ENCODE measurements around the gene CFDP1.

Gene CFDP1

DNA sequence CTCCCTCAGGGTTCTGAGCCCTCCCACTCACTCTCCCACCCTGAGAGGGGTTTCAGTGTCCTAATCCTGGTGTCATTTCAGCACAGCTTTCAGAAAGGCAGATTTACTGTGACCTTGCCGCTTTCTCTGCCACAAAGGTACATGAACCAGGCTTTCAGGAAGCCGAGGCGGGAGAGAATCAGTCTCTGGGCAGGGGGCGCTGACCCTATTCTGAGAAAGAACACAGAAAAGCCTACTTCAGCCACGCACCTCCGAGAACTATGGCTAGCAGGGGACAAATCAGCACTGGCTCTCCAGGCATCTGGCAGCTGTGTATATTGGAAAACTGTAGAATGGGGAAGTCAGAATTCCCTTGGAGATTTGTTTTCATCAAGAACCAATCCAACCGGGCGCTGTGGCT lies 124.1 kb downstream of the CFDP1 start:
- no peak overlapping the region for H3K4me3 ChIP-seq (ENCODE audit: low read length)
- H3K36me3 ChIP-seq (ENCODE audit: insufficient read depth, low read depth, low read length), result peaks cover 21% of the 10 kb centered on the region
- H3K9ac ChIP-seq (ENCODE audit: low read depth, low read length), result no peak overlapping the region
- 0 out of 2 replicates have a peak, but pooled peaks cover 2% of the 10 kb centered on the region for H3K4me1 ChIP-seq (ENCODE audit: insufficient read depth, low read length)
- H3K27ac ChIP-seq (ENCODE audit: low read length), result no peak overlapping the region
- no peaks in the 10 kb centered on the region for H3K27me3 ChIP-seq (ENCODE audit: insufficient read depth, low read length)
- H3K9me3 ChIP-seq (ENCODE audit: insufficient read depth, low read depth, low read length), result no peaks in the 10 kb centered on the region

DNA sequence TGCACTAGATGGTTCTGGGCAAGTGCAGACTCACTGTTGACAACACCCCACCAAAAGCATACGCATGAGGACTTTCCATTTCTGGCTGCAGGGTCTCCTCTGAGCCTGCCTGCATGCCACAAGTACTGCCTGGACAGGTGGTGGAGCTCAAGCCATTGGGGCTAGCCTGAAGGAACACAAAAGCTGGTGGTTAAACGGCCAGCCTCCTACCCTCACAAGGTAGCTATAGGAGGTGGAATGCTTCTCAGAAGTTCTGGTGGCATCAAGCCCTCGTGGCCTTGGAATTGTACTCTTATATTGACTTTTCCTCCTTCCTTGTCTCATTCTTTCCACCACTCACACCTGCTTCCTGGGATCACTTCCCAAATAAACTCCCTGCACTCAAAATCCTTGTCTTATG lies 125.3 kb downstream of the CFDP1 start:
- peaks cover 26% of the 10 kb centered on the region for H3K36me3 ChIP-seq (ENCODE audit: insufficient read depth, low read depth, low read length)
- no peak overlapping the region for H3K4me3 ChIP-seq (ENCODE audit: low read length)
- H3K4me1 ChIP-seq (ENCODE audit: insufficient read depth, low read length), result 0 out of 2 replicates have a peak, but pooled peaks cover 2% of the 10 kb centered on the region
- H3K9me3 ChIP-seq (ENCODE audit: insufficient read depth, low read depth, low read length), result no peaks in the 10 kb centered on the region
- no peak overlapping the region for H3K27ac ChIP-seq (ENCODE audit: low read length)
- no peaks in the 10 kb centered on the region for H3K27me3 ChIP-seq (ENCODE audit: insufficient read depth, low read length)
- no peak overlapping the region for H3K9ac ChIP-seq (ENCODE audit: low read depth, low read length)

DNA sequence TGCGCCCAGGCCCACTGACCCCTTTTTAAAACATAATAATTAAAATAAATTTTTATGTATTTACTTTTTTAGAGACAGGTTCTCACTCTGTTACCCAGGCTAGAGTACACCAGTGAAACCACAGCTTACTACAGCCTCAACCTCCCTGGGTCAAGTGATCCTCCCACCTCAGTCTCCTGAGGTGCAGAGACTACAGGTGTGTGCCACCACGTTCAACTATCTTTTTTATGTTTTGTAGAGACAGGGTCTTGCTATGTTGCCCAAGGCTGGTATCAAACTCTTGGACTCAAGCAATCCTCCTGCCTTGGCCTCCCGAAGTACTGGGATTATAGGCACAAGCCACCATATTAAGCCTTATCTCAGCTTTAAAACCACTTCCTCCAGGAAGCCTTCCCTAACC lies 125.8 kb downstream of the CFDP1 start:
- H3K36me3 ChIP-seq (ENCODE audit: insufficient read depth, low read depth, low read length), result peaks cover 28% of the 10 kb centered on the region
- no peaks in the 10 kb centered on the region for H3K27me3 ChIP-seq (ENCODE audit: insufficient read depth, low read length)
- H3K4me3 ChIP-seq (ENCODE audit: low read length), result no peak overlapping the region
- no peaks in the 10 kb centered on the region for H3K9me3 ChIP-seq (ENCODE audit: insufficient read depth, low read depth, low read length)
- H3K4me1 ChIP-seq (ENCODE audit: insufficient read depth, low read length), result 0 out of 2 replicates have a peak, but pooled peaks cover 2% of the 10 kb centered on the region
- H3K9ac ChIP-seq (ENCODE audit: low read depth, low read length), result no peak overlapping the region
- no peak overlapping the region for H3K27ac ChIP-seq (ENCODE audit: low read length)

DNA sequence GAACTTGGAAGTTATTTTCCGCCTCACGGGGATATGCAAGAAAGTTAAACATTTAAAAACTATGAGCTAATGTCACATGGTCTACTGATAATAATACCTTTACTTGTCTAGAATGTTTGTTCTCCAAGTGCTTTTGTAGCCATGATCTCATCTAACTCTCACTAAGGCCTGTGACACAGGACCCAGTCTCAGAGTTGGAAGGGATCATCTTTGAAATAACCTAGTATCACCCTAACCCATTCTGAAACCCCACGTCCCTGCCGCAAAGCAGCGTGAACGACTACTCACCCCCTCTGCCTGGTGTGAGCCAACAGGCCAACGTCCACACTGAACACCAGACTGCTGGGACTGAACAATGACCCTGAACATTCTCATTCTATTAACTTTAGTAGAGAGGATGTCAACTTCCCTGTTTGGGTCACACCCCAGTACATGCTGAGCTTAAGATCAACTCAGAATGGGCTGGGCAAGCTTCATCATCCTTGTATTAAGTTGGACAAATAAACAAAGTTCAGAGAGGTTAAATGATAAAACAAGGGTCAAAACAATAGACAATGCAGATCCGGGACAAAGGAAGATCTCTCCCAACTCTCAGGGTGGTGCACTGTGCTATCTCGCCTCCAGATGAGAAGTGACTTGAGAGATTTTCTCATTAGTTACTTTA lies 127.1 kb downstream of the CFDP1 start:
- Histone ChIP-seq H3K36me3 (ENCODE audit: insufficient read depth, low read depth, low read length) (peaks cover 40% of the 10 kb centered on the region), H3K9me3 (ENCODE audit: insufficient read depth, low read depth, low read length) (no peaks in the 10 kb centered on the region), H3K4me3 (ENCODE audit: low read length) (no peak overlapping the region), H3K9ac (ENCODE audit: low read depth, low read length) (no peak overlapping the region; the same call in 1 of the 2 replicates), H3K27ac (ENCODE audit: low read length) (no peak overlapping the region), H3K4me1 (ENCODE audit: insufficient read depth, low read length) (0 out of 2 replicates have a peak, but pooled peaks cover 2% of the 10 kb centered on the region), H3K27me3 (ENCODE audit: insufficient read depth, low read length) (no peaks in the 10 kb centered on the region)

DNA sequence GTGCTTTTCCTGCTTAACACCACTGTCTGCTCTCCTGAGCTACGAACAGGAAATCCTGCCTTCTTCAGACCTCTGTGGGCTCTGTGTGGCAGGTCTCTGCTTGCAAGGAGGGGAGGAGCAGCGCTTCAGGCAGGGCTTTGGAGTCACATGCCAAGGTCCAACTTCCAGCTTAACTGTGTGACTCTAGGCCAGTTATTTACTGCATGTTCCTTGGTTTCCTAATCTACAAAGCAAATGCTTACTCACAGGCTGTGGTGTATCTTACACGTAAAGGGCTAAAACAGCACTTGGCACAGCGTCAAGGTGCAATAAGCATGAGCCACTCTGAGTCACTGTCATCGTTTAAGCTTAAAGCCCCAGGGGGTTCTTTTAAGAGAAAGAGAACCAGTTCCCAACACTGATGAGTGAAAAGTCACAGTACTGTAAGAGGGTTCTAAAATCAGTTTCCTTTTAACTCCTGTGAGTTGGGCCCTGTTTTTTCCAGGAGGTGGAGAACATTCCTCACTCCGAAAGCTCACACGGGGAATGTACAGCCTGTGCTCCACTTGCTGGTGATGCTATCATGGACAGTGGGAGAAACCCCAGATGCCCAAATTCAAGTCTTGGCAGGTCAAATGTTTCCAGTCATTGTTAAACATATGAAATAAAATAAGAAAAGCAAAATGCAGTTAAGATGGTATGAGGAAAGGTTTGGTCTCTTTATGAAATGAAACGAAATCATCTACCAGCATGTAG lies 127.8 kb downstream of the CFDP1 start:
- 0 out of 2 replicates have a peak, but pooled peaks cover 2% of the 10 kb centered on the region for H3K4me1 ChIP-seq (ENCODE audit: insufficient read depth, low read length)
- peaks cover 48% of the 10 kb centered on the region for H3K36me3 ChIP-seq (ENCODE audit: insufficient read depth, low read depth, low read length)
- H3K27me3 ChIP-seq (ENCODE audit: insufficient read depth, low read length), result no peaks in the 10 kb centered on the region
- no peak overlapping the region; the same call in 1 of the 2 replicates for H3K9ac ChIP-seq (ENCODE audit: low read depth, low read length)
- H3K27ac ChIP-seq (ENCODE audit: low read length), result no peak overlapping the region
- H3K4me3 ChIP-seq (ENCODE audit: low read length), result no peak overlapping the region
- no peaks in the 10 kb centered on the region for H3K9me3 ChIP-seq (ENCODE audit: insufficient read depth, low read depth, low read length)

DNA sequence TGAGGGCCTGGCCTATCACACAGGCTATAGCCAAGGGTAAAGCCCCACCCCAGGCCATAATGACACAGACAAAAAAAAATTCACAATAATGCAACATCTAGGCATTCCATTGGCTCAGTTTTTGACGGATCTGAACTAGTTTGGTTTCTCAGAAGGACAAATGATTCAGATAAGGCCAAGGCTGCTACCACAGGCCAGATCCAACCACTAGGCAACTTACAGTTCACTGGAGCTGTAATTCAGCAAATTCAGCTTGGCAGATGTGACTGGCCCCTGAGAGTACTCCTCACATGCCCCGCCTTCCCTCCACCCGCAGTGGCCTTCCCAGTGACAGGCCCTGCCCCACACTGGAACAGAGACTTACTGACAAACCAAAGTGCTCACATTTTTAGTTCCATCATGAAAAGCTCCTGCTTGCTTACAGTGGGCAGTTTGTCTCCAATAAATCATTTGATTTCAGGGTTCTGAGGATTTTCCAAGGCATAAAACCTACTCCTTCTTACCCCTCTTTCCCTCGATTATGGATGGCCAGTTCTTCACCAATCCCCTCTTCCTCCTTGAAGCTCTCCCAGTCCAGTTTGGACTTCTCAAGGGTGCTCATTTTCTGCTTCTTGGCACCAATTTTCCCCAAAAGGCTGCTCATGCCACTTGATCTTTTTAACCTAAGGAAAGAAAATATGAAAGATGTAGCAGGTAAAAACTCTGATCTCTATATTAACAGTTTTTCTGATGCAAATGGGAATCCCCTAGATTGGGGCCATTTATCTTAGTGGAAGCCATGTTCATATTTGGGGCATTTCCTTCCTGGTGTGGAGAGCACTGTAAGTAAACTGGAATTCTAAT lies 128.6 kb downstream of the CFDP1 start:
- Histone ChIP-seq H3K9me3 (ENCODE audit: insufficient read depth, low read depth, low read length) (no peaks in the 10 kb centered on the region), H3K27ac (ENCODE audit: low read length) (no peak overlapping the region), H3K27me3 (ENCODE audit: insufficient read depth, low read length) (no peaks in the 10 kb centered on the region), H3K36me3 (ENCODE audit: insufficient read depth, low read depth, low read length) (peaks cover 54% of the 10 kb centered on the region), H3K9ac (ENCODE audit: low read depth, low read length) (no peak overlapping the region), H3K4me3 (ENCODE audit: low read length) (no peak overlapping the region), H3K4me1 (ENCODE audit: insufficient read depth, low read length) (0 out of 2 replicates have a peak, but pooled peaks cover 2% of the 10 kb centered on the region)

DNA sequence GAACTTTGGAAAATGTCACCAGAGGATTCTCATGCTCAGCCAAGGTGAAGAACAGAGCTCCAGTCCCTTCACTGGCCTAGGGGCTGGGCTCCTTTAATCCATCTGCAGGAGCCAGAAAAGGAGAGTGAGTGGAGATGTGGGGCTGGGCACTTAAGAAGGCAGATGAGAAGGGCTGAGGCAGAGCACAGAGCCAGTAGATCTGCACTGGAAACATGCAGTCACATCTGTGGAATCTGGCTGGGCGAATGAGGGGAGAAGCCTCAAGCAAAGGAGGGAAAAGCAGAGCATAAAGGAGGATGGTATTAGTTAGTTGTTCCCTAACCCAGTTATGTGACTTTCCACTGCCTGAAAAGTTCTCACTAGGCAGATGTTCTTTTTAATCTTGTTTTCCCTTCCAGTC lies 131.5 kb downstream of the CFDP1 start:
- Histone ChIP-seq H3K36me3 (ENCODE audit: insufficient read depth, low read depth, low read length) (peaks cover 76% of the 10 kb centered on the region), H3K9ac (ENCODE audit: low read depth, low read length) (no peak overlapping the region), H3K9me3 (ENCODE audit: insufficient read depth, low read depth, low read length) (no peaks in the 10 kb centered on the region), H3K27me3 (ENCODE audit: insufficient read depth, low read length) (no peaks in the 10 kb centered on the region), H3K4me3 (ENCODE audit: low read length) (no peak overlapping the region), H3K27ac (ENCODE audit: low read length) (no peak overlapping the region), H3K4me1 (ENCODE audit: insufficient read depth, low read length) (0 out of 2 replicates have a peak, but pooled peaks cover 2% of the 10 kb centered on the region)

DNA sequence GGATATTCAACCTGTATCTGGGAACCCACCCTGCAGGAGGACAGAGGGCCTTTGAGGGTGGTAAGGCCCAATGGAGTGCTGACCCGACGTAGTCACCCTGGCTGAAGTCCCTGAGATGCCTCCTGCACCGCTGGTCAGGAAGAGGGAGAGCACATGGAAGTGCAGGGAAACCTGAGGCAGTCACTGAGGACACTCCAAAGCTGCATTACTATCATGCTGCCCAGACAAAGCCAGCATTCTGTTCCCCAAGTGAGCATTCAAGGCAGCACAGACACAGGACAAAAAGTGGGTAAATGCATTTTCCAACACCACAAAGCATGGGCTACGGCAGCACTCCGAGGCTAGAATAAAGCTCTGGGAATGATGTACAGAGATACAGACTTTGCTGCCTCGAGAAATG lies 135.0 kb downstream of the CFDP1 start:
- no peaks in the 10 kb centered on the region for H3K4me1 ChIP-seq (ENCODE audit: insufficient read depth, low read length)
- no peaks in the 10 kb centered on the region for H3K9me3 ChIP-seq (ENCODE audit: insufficient read depth, low read depth, low read length)
- peaks cover 77% of the 10 kb centered on the region for H3K36me3 ChIP-seq (ENCODE audit: insufficient read depth, low read depth, low read length)
- H3K9ac ChIP-seq (ENCODE audit: low read depth, low read length), result no peak overlapping the region
- H3K27ac ChIP-seq (ENCODE audit: low read length), result no peak overlapping the region
- H3K27me3 ChIP-seq (ENCODE audit: insufficient read depth, low read length), result no peaks in the 10 kb centered on the region
- H3K4me3 ChIP-seq (ENCODE audit: low read length), result no peak overlapping the region

DNA sequence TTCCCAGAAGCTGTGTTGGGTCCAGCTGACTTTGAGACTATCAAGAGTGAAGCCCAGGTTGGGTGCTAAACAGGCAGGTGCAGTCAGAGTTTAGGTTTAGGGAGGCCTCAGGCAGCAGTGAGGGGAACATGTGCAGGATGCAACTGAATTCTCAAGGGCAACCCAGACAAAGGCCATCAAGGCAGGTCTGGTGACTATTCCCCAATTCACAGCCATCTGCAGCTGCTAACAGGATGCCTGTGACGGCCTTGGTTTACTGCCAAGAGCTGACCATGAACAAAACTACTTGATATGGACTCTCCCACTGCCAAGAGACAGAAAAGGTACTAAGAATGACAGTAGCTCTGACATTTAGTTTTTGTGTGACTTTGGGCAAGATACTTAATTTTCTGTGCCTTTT lies 136.7 kb downstream of the CFDP1 start:
- no peaks in the 10 kb centered on the region for H3K4me1 ChIP-seq (ENCODE audit: insufficient read depth, low read length)
- no peaks in the 10 kb centered on the region for H3K27me3 ChIP-seq (ENCODE audit: insufficient read depth, low read length)
- peaks cover 83% of the 10 kb centered on the region for H3K36me3 ChIP-seq (ENCODE audit: insufficient read depth, low read depth, low read length)
- no peaks in the 10 kb centered on the region for H3K9me3 ChIP-seq (ENCODE audit: insufficient read depth, low read depth, low read length)
- no peak overlapping the region for H3K27ac ChIP-seq (ENCODE audit: low read length)
- no peak overlapping the region for H3K9ac ChIP-seq (ENCODE audit: low read depth, low read length)
- no peak overlapping the region for H3K4me3 ChIP-seq (ENCODE audit: low read length)

DNA sequence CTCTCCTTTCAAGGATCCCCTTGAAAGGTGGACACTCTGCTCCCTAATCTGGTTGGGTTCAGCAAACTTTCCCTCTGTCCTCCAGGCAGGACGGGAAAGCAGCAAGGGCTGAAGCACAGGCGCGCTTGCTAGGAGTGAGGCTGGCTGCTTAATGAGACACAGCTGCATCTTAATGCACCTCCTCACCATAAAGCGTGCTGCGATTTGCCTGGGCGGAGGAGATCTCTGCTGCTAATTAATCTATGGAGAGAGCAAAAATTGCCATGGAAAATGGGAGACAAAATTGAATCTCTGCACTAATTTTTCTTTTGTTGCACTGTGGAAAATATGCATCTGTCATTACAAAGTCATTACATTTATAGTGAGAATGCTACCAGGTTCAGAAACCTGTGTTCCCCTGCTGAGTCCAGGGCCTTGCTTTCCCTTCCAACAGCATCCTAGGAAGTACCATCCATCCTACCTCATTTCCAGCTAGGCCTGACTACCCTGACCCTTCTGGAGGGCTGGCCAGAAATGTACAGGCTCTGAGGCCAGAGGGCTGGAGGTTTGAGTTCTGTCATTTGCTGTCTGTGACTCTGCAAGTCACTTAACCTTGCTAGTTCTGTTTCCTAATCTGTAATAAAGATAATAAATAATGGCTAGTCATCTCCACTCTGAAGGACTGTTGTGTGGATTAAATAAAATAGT lies 138.4 kb downstream of the CFDP1 start:
- no peak overlapping the region for H3K9ac ChIP-seq (ENCODE audit: low read depth, low read length)
- H3K27ac ChIP-seq (ENCODE audit: low read length), result no peak overlapping the region
- H3K4me3 ChIP-seq (ENCODE audit: low read length), result no peak overlapping the region
- no peaks in the 10 kb centered on the region for H3K27me3 ChIP-seq (ENCODE audit: insufficient read depth, low read length)
- no peaks in the 10 kb centered on the region for H3K9me3 ChIP-seq (ENCODE audit: insufficient read depth, low read depth, low read length)
- H3K36me3 ChIP-seq (ENCODE audit: insufficient read depth, low read depth, low read length), result peaks cover 82% of the 10 kb centered on the region
- no peaks in the 10 kb centered on the region for H3K4me1 ChIP-seq (ENCODE audit: insufficient read depth, low read length)

DNA sequence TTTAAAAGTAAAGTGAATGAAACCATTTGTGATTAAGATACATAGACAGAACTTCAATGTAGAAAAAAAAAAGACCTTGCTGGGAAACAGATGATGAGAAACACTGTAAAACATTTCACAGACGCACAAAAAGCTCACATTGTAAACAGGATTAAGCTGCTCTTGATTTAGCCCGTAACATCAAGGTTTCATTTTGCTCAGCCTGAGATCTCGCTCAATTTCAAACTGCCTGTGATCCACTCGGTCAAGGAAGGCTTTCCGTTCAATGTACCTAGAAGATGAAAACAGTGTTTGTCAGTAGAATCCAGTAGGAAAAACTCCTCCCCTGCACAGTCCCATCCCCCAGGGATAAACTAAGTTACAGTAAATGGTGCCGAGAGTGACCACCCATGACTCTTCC lies 139.5 kb downstream of the CFDP1 start:
- no peak overlapping the region for H3K27ac ChIP-seq (ENCODE audit: low read length)
- no peaks in the 10 kb centered on the region for H3K4me1 ChIP-seq (ENCODE audit: insufficient read depth, low read length)
- no peak overlapping the region for H3K9ac ChIP-seq (ENCODE audit: low read depth, low read length)
- H3K4me3 ChIP-seq (ENCODE audit: low read length), result no peak overlapping the region
- H3K36me3 ChIP-seq (ENCODE audit: insufficient read depth, low read depth, low read length), result peaks cover 78% of the 10 kb centered on the region
- H3K9me3 ChIP-seq (ENCODE audit: insufficient read depth, low read depth, low read length), result no peaks in the 10 kb centered on the region
- no peaks in the 10 kb centered on the region for H3K27me3 ChIP-seq (ENCODE audit: insufficient read depth, low read length)

Data from iPS-20b (cell line).